T-helper 2 cell treated with Interferon-gamma antibody and Interleukin-4, amounts not matched to agents 5 μg/mL and 100 μg/mL, for 36 hours (primary cell): Measurements from ENCODE around the gene HUNK.
A peak's percentile ranks its signal among the peaks of the same experiment; 100 is the strongest.

Source experiments
- DNase-seq: peaks from one replicate; pipeline ENCODE4 v3.0.0; 2021; ENCODE audit warnings: low spot score
- H3K27ac Mint-ChIP-seq: one replicate; pipeline ENCODE4 v1.8.0; 2021; ENCODE audit warnings: mild to moderate bottlenecking, mixed read lengths
- H3K27me3 Mint-ChIP-seq: one replicate; pipeline ENCODE4 v1.8.0; 2021; ENCODE audit warnings: low read depth, mixed read lengths
- H3K36me3 Mint-ChIP-seq: one replicate; pipeline ENCODE4 v1.8.0; 2021; ENCODE audit warnings: low read depth, mixed read lengths
- H3K4me1 Mint-ChIP-seq: one replicate; pipeline ENCODE4 v1.8.0; 2021; ENCODE audit warnings: low read depth, mixed read lengths
- H3K4me3 Mint-ChIP-seq: one replicate; pipeline ENCODE4 v1.8.0; 2022; ENCODE audit warnings: mild to moderate bottlenecking, moderate library complexity, mixed read lengths
- H3K9me3 Mint-ChIP-seq: one replicate; pipeline ENCODE4 v1.8.0; 2021; ENCODE audit warnings: mixed read lengths

Gene HUNK

DNA sequence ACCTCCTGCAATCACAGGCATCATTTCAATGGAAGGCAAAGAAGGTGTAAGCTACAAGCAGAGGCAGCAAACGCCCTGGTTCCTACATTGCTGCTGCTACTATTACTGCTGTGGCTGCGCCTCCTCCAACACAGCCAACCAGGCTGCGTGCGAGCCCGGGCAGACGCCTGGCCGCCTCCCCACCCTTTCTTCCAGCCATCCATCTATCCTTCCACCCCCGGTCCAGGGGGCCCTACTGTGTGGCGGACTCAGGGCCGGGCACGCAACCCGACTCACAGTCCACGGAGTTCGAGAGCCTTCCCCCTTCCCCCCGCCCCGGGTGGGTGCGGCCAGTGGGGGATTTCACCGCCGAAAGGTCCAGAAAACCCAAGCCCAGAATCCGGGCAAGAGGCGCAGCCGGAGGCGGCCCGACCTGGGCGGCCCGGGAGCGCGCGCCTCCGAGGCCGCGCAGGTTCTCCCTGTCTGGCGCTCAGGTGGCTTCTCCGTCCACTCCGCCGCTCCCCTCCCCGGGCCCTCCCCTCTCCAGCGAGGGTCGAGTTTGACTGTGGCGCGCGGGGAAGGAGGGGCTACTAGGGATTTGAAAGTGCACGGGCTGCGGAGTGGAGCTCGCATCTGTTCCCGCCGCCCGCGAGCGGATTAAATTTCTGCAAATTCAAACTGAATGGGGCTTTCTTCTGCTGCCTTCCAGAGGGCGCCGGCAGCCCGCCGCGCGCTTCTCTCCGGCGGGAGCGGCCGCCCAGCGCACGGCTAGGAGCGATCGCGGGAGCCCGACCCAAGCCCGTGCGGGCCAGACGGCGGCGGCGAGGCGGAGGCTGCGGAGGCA, at the start of gene HUNK:
HUNK (plus strand) TSS at position 569 of the 823 bp plus-strand sequence. CDS start 655 bp downstream, outside the sequence.
- no peak for DNase-seq
- H3K27me3 Mint-ChIP-seq: peaks cover 54% of the 10 kb centered on the region
- peaks cover 5% of the 10 kb centered on the region for H3K4me1 Mint-ChIP-seq

DNA sequence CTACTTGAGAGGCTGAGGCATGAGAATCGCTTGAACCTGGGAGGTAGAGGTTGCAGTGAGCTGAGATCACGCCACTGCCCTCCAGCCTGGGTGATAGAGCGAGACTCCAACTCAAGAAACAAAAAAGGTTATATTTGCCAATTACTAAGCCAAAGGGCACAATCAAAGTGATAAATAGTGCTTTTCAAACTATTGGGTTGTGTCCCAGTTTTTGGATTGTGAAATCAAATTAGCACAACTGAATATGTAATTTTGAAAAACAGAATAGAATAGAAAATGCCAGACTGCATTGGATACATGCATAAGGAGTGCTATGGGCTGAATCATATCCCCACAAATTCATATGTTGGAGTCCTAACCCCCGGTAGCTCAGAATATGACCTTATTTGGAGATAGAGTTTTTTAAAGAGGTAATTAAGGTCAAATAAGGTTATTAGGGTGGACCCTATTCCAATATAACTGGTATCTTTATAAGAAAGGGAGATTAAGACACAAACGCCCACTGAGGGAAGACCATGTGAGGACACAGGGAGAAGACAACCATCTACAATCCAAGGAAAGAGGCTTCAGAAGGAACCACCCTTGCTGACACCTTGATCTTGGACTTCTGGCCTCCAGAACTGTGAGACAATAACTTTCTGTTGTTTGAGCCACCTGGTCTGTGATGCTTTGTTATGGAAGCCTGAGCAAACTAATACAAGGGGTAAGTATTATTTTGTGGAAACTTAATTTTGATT, 42.9 kb upstream of the HUNK start:
- H3K9me3 Mint-ChIP-seq: no peaks in the 10 kb centered on the region
- no peaks in the 10 kb centered on the region for H3K36me3 Mint-ChIP-seq
- no peak overlapping the region for H3K27ac Mint-ChIP-seq
- no peak overlapping the region for H3K4me3 Mint-ChIP-seq
- H3K27me3 Mint-ChIP-seq: no peaks in the 10 kb centered on the region
- no peak for DNase-seq
- H3K4me1 Mint-ChIP-seq: no peaks in the 10 kb centered on the region

More for the DNA sequence above, at the start of gene HUNK:
- Mint-ChIP-seq H3K9me3 (no peaks in the 10 kb centered on the region), H3K36me3 (no peaks in the 10 kb centered on the region), H3K4me3 (peak within 1 kb of the TSS; percentile 74), H3K27ac (no peak within 1 kb of the TSS)

DNA sequence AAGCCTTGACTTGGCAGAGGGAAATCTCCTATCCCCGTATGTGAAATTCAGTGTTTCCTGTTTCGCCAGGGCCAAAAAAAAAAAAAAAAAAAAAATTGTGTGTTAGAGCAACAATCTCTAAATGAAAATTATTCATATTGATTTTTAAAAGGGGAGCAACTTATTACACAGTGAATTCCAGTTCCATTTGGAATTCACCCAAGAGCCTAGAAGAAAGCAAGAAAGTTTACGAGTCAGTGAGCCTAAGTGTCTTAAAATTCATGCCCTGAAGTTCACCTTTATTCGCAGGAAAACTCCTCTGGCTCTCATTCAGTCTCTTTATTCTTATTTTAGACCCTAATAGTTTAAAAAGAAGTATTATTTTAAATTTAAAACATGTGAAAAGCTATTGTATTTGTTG, 42.1 kb upstream of the HUNK start:
- Mint-ChIP-seq H3K9me3 (no peaks in the 10 kb centered on the region), H3K27me3 (no peaks in the 10 kb centered on the region), H3K36me3 (no peaks in the 10 kb centered on the region), H3K27ac (no peak overlapping the region), H3K4me1 (no peaks in the 10 kb centered on the region), H3K4me3 (no peak overlapping the region)
- DNase-seq: no peak

DNA sequence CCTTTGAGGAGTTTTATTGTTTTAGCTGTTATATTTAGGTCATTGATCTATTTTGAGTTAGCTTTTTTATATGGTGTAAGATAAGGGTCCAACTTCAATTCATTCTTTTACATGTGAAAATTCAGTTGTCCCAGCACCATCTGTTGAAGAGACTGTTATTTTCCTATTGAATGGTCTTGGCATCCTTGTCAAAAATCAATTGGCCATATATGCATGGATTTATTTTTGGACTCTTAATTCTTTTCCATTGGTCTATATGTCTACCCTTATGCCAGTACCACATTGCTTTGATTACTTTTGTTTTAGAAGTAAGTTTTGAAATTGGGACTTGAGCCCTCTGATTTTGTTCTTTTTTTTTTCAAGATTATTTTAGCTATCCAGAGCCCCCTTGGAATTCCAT, 35.8 kb upstream of the HUNK start:
- H3K27me3 Mint-ChIP-seq: no peaks in the 10 kb centered on the region
- no peak overlapping the region for H3K27ac Mint-ChIP-seq
- DNase-seq: no peak
- H3K4me3 Mint-ChIP-seq: no peak overlapping the region
- no peaks in the 10 kb centered on the region for H3K9me3 Mint-ChIP-seq
- no peaks in the 10 kb centered on the region for H3K36me3 Mint-ChIP-seq
- H3K4me1 Mint-ChIP-seq: no peaks in the 10 kb centered on the region

DNA sequence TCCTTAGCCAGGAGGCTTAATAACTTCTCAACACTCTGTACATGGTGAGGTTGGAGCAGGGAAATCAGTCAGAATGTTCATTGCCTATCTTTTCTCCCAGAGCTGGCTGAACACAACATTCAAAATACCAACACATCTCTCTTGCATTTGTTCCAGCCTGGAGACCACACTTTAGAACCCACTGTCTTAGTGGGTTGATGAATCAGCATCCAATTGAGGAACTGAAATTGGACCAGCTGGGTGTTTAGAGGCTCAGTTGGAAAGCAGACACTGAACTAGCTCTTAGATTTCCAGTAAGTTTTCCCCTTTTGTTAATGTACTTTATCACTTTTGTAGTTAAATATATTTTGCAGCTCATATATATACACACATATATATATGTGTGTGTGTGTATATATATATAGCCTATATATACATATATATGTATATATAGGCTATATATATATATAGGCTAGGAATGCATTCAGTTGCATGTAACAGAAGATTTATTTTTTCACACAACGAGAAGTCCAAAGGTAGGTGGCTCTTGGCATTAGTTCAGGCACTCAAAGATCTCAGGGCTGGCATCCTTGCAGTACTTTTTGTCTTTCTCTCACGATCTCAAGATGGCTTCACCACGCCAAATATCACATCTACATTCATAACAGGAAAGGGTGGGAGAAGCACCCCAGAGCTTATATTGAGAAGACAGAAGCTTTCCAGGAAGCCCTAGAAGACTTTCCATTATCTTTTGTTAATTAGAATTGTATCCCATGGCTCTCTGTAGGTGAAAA, 35.0 kb upstream of the HUNK start:
- DNase-seq: no peak
- Mint-ChIP-seq H3K27ac (no peak overlapping the region), H3K9me3 (no peaks in the 10 kb centered on the region), H3K4me1 (no peaks in the 10 kb centered on the region), H3K27me3 (no peaks in the 10 kb centered on the region), H3K36me3 (no peaks in the 10 kb centered on the region), H3K4me3 (no peak overlapping the region)

DNA sequence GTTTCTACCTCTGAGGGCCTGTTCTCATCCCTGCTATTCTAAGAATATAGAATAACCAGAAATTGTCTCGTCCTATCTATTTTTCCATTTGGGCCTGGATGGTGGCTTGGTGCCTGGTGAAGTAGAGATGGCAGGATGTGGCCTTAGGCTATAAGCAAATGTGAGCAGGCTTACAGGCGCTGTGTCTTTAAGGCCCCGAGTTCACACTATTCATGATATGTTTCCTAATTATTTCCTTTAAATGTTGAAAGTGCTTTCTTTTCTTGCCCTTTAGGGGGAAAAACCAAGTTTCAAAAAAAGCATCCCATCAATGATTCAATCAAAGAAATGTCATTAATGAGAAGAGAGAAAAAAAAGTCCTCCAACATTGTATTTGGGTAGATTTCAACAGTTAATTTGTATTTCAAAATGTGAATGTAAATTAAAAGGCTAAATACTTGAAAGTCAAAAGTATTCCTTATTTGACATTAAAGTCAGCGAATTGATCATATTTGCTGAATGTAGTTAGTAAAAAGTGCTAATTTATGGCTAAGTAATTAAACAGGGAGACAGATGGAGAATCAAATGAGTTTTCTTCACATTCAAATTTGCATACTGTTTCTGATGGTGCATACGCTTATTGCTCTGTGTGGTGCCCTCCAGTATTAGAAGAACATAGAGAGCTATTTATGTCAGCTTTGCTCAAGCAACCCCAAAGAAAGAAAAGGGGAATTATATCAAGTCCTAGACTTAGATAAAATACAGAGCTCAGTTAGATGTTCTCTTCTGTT, 34.0 kb upstream of the HUNK start:
- H3K4me3 Mint-ChIP-seq: no peak overlapping the region

DNA sequence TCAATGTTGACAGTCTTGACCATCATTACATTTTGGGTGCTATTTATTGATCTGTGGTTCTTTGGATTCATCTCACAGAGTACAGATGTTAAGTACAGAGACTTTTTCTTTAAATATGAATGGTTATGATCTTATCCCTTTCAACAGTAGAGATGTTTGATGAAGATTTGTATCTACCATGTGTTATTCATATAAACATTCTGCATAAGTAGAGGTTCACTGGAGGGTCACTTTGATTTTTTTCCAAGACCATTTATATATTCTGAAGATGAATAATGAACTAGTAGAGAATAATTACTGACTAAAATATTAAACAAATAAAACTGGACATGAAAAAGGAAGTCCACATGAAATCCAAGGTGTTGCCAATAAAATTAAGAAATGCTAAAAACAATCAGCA, 28.6 kb upstream of the HUNK start:
- no peaks in the 10 kb centered on the region for H3K36me3 Mint-ChIP-seq
- no peak overlapping the region for H3K27ac Mint-ChIP-seq
- DNase-seq: no peak
- H3K4me3 Mint-ChIP-seq: no peak overlapping the region
- peaks cover 2% of the 10 kb centered on the region for H3K27me3 Mint-ChIP-seq
- no peaks in the 10 kb centered on the region for H3K4me1 Mint-ChIP-seq
- no peaks in the 10 kb centered on the region for H3K9me3 Mint-ChIP-seq

More for the DNA sequence above, 34.0 kb upstream of the HUNK start:
- no peak for DNase-seq
- H3K27me3 Mint-ChIP-seq: peaks cover 2% of the 10 kb centered on the region
- H3K27ac Mint-ChIP-seq: no peak overlapping the region
- no peaks in the 10 kb centered on the region for H3K36me3 Mint-ChIP-seq
- no peaks in the 10 kb centered on the region for H3K9me3 Mint-ChIP-seq
- H3K4me1 Mint-ChIP-seq: no peaks in the 10 kb centered on the region

DNA sequence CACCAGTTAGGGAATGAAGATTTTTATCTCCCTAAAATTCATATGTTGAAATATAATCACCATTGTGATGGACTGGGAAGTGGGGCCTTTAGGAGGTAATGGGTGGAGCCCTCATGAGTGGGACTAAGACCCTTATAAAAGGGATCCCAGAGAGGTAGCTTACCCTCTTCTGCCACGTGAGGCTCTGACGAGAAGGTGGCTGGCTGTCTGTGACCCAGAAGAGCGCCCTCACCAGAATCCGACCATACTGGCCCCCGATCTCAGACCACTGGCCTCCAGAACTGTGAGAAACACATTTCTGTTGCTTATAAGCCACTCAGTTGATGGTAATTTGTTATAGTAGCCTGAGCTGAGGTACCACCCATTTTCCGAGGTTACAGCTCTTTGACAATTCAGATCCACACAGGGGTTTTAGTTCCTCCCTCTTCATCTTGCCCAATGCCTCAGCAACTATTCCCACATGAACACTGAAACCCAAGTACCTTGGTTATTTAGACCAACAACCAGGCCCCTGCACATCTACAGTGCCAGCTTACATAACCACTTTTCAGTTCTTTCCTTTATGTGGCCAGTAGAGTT, 27.6 kb upstream of the HUNK start:
- no peaks in the 10 kb centered on the region for H3K4me1 Mint-ChIP-seq
- peaks cover 2% of the 10 kb centered on the region for H3K27me3 Mint-ChIP-seq
- H3K4me3 Mint-ChIP-seq: no peak overlapping the region
- no peaks in the 10 kb centered on the region for H3K36me3 Mint-ChIP-seq
- no peaks in the 10 kb centered on the region for H3K9me3 Mint-ChIP-seq
- no peak overlapping the region for H3K27ac Mint-ChIP-seq
- no peak for DNase-seq

DNA sequence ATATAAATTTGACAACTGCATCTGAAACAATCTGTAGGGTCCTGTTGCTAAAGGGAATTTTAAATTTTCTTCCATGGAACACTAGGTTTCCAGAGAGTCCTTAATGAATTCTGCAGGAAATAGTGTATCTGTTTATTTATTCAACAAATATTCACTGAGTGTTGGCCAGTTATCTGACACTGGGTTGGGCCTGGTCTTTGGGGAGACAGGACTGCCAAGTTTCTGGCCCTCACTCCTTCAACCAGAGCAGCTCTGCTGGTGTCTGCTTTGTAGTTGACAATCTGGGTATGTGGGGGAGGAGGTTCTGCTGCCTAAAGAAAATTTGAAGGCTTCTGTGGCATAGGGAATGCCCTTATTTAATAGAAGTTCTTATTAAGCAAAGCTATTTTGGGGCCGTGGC, 26.1 kb upstream of the HUNK start:
- Mint-ChIP-seq H3K36me3 (no peaks in the 10 kb centered on the region), H3K27me3 (peaks cover 2% of the 10 kb centered on the region), H3K4me1 (no peaks in the 10 kb centered on the region), H3K9me3 (no peaks in the 10 kb centered on the region), H3K27ac (no peak overlapping the region), H3K4me3 (no peak overlapping the region)
- no peak for DNase-seq

DNA sequence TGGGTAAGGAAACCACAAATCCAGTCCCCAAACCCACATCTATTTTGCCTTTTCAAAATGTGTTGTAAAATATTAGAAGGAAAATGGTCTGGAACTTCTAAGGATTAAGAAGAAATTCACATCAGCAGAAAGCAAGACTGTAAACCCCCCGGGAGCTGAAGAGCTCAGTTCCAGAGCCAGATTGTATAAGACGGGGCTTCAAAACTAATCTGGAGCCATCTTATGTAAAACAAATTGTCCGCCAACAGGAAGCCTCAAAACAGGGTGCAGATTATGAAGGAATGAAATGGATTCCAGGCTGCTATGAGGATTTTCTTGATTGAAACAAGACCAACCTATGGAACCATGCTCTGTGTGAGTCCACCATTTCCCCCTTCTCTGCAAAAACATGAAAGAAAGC, 25.1 kb upstream of the HUNK start:
- no peaks in the 10 kb centered on the region for H3K4me1 Mint-ChIP-seq
- H3K27me3 Mint-ChIP-seq: peaks cover 2% of the 10 kb centered on the region
- no peak for DNase-seq
- H3K27ac Mint-ChIP-seq: no peak overlapping the region
- H3K36me3 Mint-ChIP-seq: no peaks in the 10 kb centered on the region
- no peaks in the 10 kb centered on the region for H3K9me3 Mint-ChIP-seq
- H3K4me3 Mint-ChIP-seq: no peak overlapping the region

DNA sequence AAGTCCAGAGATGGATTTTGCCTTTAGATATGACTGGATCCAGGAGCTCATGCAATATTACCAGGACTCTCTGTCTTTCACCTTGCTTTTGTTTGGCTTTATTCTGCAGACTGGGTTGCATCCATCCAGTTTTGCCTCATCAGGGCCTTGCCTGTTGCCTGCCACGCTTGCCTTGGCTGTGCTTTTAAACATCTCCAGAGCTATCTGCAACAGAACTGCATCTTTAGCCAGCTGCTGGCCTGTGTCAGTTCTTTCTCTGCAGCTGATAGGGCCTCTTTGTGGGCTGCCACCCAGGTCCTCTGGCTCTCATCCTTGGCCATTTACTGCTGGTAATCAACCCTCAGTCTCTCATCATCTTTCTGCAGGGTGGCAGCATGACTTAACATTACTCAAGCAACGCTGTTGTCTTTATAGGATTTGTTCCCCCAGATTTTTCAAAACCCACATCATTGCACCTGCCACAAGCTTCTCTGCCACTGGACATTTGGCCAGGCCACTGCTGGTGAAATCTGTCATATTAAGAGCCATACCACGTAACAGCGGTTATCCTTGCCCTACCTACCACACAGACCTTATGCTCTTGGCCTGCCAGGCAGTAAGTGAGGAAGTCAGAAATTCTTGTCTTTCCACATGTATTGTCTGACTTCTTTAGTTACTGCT, 24.4 kb upstream of the HUNK start:
- no peaks in the 10 kb centered on the region for H3K27me3 Mint-ChIP-seq
- H3K36me3 Mint-ChIP-seq: no peaks in the 10 kb centered on the region
- no peaks in the 10 kb centered on the region for H3K9me3 Mint-ChIP-seq
- H3K27ac Mint-ChIP-seq: no peak overlapping the region
- DNase-seq: no peak
- no peak overlapping the region for H3K4me3 Mint-ChIP-seq
- no peaks in the 10 kb centered on the region for H3K4me1 Mint-ChIP-seq

DNA sequence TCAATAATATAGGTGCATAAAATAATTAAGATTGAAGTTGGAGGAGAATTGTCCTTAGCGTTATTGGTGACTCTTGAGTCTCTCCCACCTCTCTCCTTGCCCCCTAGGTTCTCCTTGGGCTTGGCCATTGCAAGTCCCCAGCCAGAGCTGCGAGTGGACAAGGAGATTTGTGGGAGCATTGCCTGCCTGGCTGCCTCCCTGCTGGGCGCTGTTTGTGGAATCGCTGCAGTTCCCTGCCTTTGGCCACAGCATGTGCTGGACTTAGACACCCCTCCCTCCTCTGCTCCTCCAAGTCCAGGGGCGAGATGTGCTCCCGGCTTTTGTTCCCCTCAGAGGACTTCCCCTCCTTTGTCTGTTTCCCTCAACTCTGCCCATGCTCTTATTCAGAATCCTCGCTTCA, 21.9 kb upstream of the HUNK start:
- no peaks in the 10 kb centered on the region for H3K4me1 Mint-ChIP-seq
- H3K4me3 Mint-ChIP-seq: no peak overlapping the region
- H3K9me3 Mint-ChIP-seq: no peaks in the 10 kb centered on the region
- no peak for DNase-seq
- H3K27ac Mint-ChIP-seq: no peak overlapping the region
- H3K27me3 Mint-ChIP-seq: no peaks in the 10 kb centered on the region
- no peaks in the 10 kb centered on the region for H3K36me3 Mint-ChIP-seq

DNA sequence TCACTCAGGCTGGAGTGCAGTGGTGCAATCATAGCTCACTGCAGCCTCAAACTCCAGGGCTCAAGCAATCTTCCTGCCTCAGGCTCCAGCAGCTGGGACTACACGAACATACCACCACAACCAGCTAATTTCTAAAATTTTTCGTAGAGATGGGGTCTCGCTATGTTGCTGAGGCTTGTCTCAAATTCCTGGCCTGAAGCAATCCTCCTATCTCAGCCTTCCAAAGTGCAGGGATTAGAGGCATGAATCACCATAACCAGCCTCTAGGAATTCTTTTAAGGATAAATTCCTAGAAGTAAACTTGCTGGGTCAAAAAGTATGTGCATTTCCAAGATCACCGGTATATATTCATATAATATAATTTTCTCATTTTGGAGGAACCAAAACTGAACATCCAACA, 17.6 kb upstream of the HUNK start:
- DNase-seq: no peak
- H3K36me3 Mint-ChIP-seq: no peaks in the 10 kb centered on the region

More for the DNA sequence above, 17.6 kb upstream of the HUNK start:
- no peaks in the 10 kb centered on the region for H3K9me3 Mint-ChIP-seq
- no peak overlapping the region for H3K4me3 Mint-ChIP-seq
- H3K27ac Mint-ChIP-seq: no peak overlapping the region
- H3K27me3 Mint-ChIP-seq: no peaks in the 10 kb centered on the region
- H3K4me1 Mint-ChIP-seq: no peaks in the 10 kb centered on the region
